Prostate gland (tissue), 2 donors: ENCODE data around the gene DGAT2. TPM values are rescaled to one million over a fixed set of nuclear protein-coding genes. Genes with fewer than 3 reads are reported as not detected.

ENCODE experiments used
- DNase-seq: peaks from one replicate; pipeline ENCODE4 v3.0.0-alpha.2; 2019; ENCODE audit warnings: low spot score
- H3K27ac ChIP-seq, 2 donors: fragments of 200-600 bp; sonication (generic); 2 replicates each; pipeline ENCODE4 v1.5.1; 2017 to 2019
- H3K27me3 ChIP-seq: fragments of 200-600 bp; sonication (generic); replicated peaks from 2 replicates; pipeline ENCODE4 v1.5.1; 2019; ENCODE audit not compliant: insufficient read depth
- H3K36me3 ChIP-seq, 2 donors: fragments of 200-600 bp; sonication (generic); 1 replicate in 1 of 2; 2 replicates in 1 of 2; pipeline versions ENCODE4 v1.5.1 to v1.8.1; 2017 to 2019
- H3K4me1 ChIP-seq: fragments of 200-600 bp; sonication (generic); replicated peaks from 2 replicates; pipeline ENCODE4 v1.5.1; 2019
- H3K4me3 ChIP-seq, 2 donors: fragments of 200-600 bp; sonication (generic); 2 replicates each; pipeline ENCODE4 v1.5.1; 2017 to 2019
- H3K9me3 ChIP-seq: fragments of 200-600 bp; sonication (generic); 2 replicates; pipeline ENCODE4 v1.5.1; 2017
- POLR2A ChIP-seq: fragments of 450-650 bp; IDR thresholded peaks from one replicate; pipeline ENCODE4 v1.6.1; 2016; ENCODE audit warnings: antibody characterized with exemption, mild to moderate bottlenecking
- POLR2AphosphoS5 ChIP-seq: sonication (generic); formaldehyde crosslinking; IDR thresholded peaks from one replicate; pipeline ENCODE4 v1.6.1; 2017; ENCODE audit warnings: antibody characterized with exemption
- WGBS: methylation state at CpG from one replicate; pipeline ENCODE4 v1.1.5; 2018; 5-methylcytosine and 5-hydroxymethylcytosine counted together
- intact Hi-C: fragments of 100-400 bp; cut with DNase I; formaldehyde crosslinking; loops from one replicate; pipeline ENCODE4 v1.14.2; 2022
- total RNA-seq, 2 donors: library from RNA; depleted of rRNA; stranded (reverse); fragments of >200 nt; gene quantifications; one replicate each; pipeline ENCODE4 v1.1.0, GENCODE V29; 2016
- TF ChIP-seq, protein P1 (sequence below), 4 experiments: fragments of 200-600 bp in 2 of 4; fragments of 450-650 bp in 2 of 4; sonication (generic) in 2 of 4; IDR thresholded peaks; 1 replicate in 3 of 4; 2 replicates in 1 of 4; pipeline ENCODE4 v1.5.1; 2016 to 2019; ENCODE audit warnings: antibody characterized with exemption in 4 of 4, mild to moderate bottlenecking in 2 of 4, moderate library complexity in 2 of 4

DGAT2 gene
- total RNA-seq, 2 donors from 2014 or later, result 5.6 to 24.6 TPM

GRCh38 chr11:75792127-75792731, 23.7 kb downstream of the DGAT2 start:
- TF ChIP-seq POLR2AphosphoS5, result no peak
- TF ChIP-seq, protein P1, sequence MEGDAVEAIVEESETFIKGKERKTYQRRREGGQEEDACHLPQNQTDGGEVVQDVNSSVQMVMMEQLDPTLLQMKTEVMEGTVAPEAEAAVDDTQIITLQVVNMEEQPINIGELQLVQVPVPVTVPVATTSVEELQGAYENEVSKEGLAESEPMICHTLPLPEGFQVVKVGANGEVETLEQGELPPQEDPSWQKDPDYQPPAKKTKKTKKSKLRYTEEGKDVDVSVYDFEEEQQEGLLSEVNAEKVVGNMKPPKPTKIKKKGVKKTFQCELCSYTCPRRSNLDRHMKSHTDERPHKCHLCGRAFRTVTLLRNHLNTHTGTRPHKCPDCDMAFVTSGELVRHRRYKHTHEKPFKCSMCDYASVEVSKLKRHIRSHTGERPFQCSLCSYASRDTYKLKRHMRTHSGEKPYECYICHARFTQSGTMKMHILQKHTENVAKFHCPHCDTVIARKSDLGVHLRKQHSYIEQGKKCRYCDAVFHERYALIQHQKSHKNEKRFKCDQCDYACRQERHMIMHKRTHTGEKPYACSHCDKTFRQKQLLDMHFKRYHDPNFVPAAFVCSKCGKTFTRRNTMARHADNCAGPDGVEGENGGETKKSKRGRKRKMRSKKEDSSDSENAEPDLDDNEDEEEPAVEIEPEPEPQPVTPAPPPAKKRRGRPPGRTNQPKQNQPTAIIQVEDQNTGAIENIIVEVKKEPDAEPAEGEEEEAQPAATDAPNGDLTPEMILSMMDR (IDR thresholded peaks at IDR 0.05), result no peak
- no peak for TF ChIP-seq POLR2A
- Histone ChIP-seq H3K4me1 (no peaks in the 10 kb centered on the region), H3K9me3 (no peaks in the 10 kb centered on the region), H3K27me3 (no peaks in the 10 kb centered on the region), H3K4me3 (no peak overlapping the region), H3K36me3 (no peaks in the 10 kb centered on the region), H3K27ac (no peak overlapping the region)
- DNase-seq, result no peak
- intact Hi-C loops, result loop anchor here (10.0 kb wide), 1 partner anchor 523 kb away; no protein-coding TSS in a partner anchor
- WGBS, result 86% methylated on average over 6 of the region's 6 CpGs

DNA sequence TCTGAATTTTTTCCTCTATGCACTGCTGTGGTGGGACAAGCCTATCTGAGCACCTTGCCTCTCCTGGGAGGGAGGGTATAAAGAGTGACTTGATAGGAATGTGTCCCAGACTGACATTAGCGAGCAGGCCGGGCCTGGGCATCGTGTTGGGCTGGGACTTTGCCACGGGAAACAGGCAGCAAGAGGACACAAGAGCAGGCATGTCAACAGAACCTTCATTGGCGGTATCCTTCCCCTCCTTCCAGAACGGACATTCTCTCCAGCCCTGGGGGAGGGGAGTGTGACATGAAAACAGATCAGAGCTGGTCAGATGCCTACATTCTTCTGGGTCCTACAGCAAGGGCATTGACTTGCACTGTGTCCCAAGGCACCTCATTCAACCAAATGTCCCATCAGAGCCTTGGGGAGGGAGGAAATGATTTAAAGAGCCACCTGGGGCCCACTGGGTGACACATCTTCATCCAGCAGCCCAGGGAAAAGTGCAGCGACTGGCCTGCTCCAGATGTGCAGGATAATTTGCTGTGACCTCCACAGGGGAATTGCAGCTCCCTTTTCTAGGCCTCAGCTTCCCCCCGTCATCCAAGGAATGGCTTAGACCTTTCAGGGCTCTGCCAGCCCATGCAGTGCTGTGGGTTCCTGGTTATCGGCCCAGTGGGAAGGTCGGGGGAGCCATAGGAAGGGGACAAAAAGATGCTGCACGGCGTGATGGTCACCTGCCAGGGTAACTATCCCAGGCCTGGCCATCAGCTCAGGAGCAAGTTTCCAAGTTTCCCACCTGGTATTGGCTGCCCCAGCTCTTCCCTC, 24.6 kb downstream of the DGAT2 start:
- H3K4me3 ChIP-seq, result no peak overlapping the region
- DNase-seq, result no peak
- TF ChIP-seq, protein P1 (IDR thresholded peaks at IDR 0.05), result no peak
- TF ChIP-seq POLR2A (no peak), POLR2AphosphoS5 (no peak)
- H3K27me3 ChIP-seq, result no peaks in the 10 kb centered on the region
- H3K4me1 ChIP-seq, result no peaks in the 10 kb centered on the region
- H3K36me3 ChIP-seq, result no peaks in the 10 kb centered on the region
- no peak overlapping the region for H3K27ac ChIP-seq
- WGBS, result 60% methylated on average over 12 of the region's 12 CpGs
- no peaks in the 10 kb centered on the region for H3K9me3 ChIP-seq
- intact Hi-C loops, result loop anchor here (10.0 kb wide), 1 partner anchor 522 kb away; no protein-coding TSS in a partner anchor

- intact Hi-C loops, result loop anchor here (10.0 kb wide), 1 partner anchor 521 kb away; no protein-coding TSS in a partner anchor
- no peak for DNase-seq
Observed at GRCh38 chr11:75793966-75794365, 25.4 kb downstream of the DGAT2 start.

GRCh38 chr11:75795276-75796090, 26.9 kb downstream of the DGAT2 start:
- Histone ChIP-seq H3K36me3 (no peaks in the 10 kb centered on the region), H3K4me1 (no peaks in the 10 kb centered on the region), H3K9me3 (no peaks in the 10 kb centered on the region), H3K27ac (no peak overlapping the region), H3K4me3 (no peak overlapping the region), H3K27me3 (no peaks in the 10 kb centered on the region)
- intact Hi-C loops, result loop anchor here (10.0 kb wide), 1 partner anchor 519 kb away; no protein-coding TSS in a partner anchor
- TF ChIP-seq POLR2AphosphoS5 (no peak), POLR2A (no peak)
- TF ChIP-seq, protein P1 (IDR thresholded peaks at IDR 0.05), result no peak
- WGBS, result 62% methylated on average over 4 of the region's 4 CpGs
- DNase-seq, result no peak

More at GRCh38 chr11:75793966-75794365, 25.4 kb downstream of the DGAT2 start:
- 65% methylated on average over 2 of the region's 2 CpGs for WGBS
- Histone ChIP-seq H3K4me3 (no peak overlapping the region), H3K27me3 (no peaks in the 10 kb centered on the region), H3K9me3 (no peaks in the 10 kb centered on the region), H3K4me1 (no peaks in the 10 kb centered on the region), H3K36me3 (no peaks in the 10 kb centered on the region), H3K27ac (no peak overlapping the region)
- no peak for TF ChIP-seq POLR2A
- TF ChIP-seq, protein P1 (IDR thresholded peaks at IDR 0.05), result no peak
- TF ChIP-seq POLR2AphosphoS5, result no peak
